B cell (primary cell): ENCODE results near the gene LPIN3. TPM values are rescaled to one million over a fixed set of nuclear protein-coding genes. Genes with fewer than 3 reads are reported as not detected.

Source experiments
- ATAC-seq: fragments of 200-7000 bp; cut with Tn5 transposase; one replicate; pipeline ENCODE4 v1.10.0; 2021; ENCODE audit warnings: low read depth, mild to moderate bottlenecking, moderate number of reproducible peaks, moderate library complexity
- CTCF ChIA-PET: fragments of 350-600 bp; sonication (Branson Sonifier 250); formaldehyde crosslinking; loops from one replicate; lab custom pipeline; 2021; ENCODE audit warnings: antibody characterized with exemption, inconsistent platforms; lab: Charles Lee
- POLR2A ChIA-PET: fragments of 350-600 bp; sonication (Branson Sonifier 250); formaldehyde crosslinking; loops from one replicate; lab custom pipeline; 2021; ENCODE audit warnings: antibody characterized with exemption; lab: Charles Lee
- DNase-seq: peaks from one replicate; pipeline ENCODE4 v3.0.0; 2013
- H2AFZ ChIP-seq: 2 replicates; pipeline ENCODE4 v1.6.1; 2012; ENCODE audit warnings: mild to moderate bottlenecking, low read depth, low read length; ENCODE audit not compliant: insufficient read depth, poor library complexity, severe bottlenecking
- H3K27ac ChIP-seq, 2 donors: 1 replicate in 1 of 2; 2 replicates in 1 of 2; pipeline ENCODE4 v1.5.1; 2012 to 2013; ENCODE audit warnings: low read length in 2 of 2, mild to moderate bottlenecking in 2 of 2, moderate library complexity in 1 of 2
- H3K27me3 ChIP-seq, 4 experiments: fragments of 200-600 bp in 1 of 4; sonication (generic) in 1 of 4; replicated peaks in 1 of 4; 1 replicate in 2 of 4; 2 replicates in 2 of 4; pipeline versions ENCODE4 v1.6.1 to v1.7.0; 2013 to 2016; ENCODE audit warnings: low read length in 3 of 4, mild to moderate bottlenecking in 2 of 4, mixed read lengths in 1 of 4, moderate library complexity in 1 of 4; ENCODE audit not compliant: insufficient read depth in 4 of 4, control insufficient read depth in 3 of 4; ENCODE audit errors: control extremely low read depth in 1 of 4
- H3K36me3 ChIP-seq, 2 experiments: replicated peaks in 1 of 2; 1 replicate in 1 of 2; 2 replicates in 1 of 2; pipeline versions ENCODE4 v1.6.1 to v1.7.1; 2013; ENCODE audit warnings: low read length in 1 of 2; ENCODE audit not compliant: insufficient read depth in 2 of 2, control insufficient read depth in 1 of 2; ENCODE audit errors: control extremely low read depth in 1 of 2, extremely low read depth in 1 of 2
- H3K4me1 ChIP-seq, 2 donors: fragments of 200-600 bp in 1 of 2; sonication (generic) in 1 of 2; 1 replicate in 1 of 2; 2 replicates in 1 of 2; pipeline versions ENCODE4 v1.5.1 to v1.6.1; 2013 to 2017; ENCODE audit warnings: low read length in 2 of 2; ENCODE audit not compliant: control insufficient read depth in 2 of 2, insufficient read depth in 2 of 2
- H3K4me2 ChIP-seq: replicated peaks from 2 replicates; pipeline ENCODE3; 2012; ENCODE audit warnings: mild to moderate bottlenecking, low read depth, low read length; ENCODE audit not compliant: poor library complexity, severe bottlenecking
- H3K4me3 ChIP-seq, 5 experiments: fragments of 200-600 bp in 1 of 5; sonication (generic) in 1 of 5; 1 replicate in 3 of 5; 2 replicates in 2 of 5; pipeline versions ENCODE4 v1.5.1 to v1.7.0; 2011 to 2016; ENCODE audit warnings: low read length in 4 of 5, mild to moderate bottlenecking in 4 of 5, low read depth in 2 of 5, control low read depth in 1 of 5, moderate library complexity in 1 of 5; ENCODE audit not compliant: insufficient read depth in 1 of 5; ENCODE audit errors: control extremely low read depth in 1 of 5, extremely low read depth in 1 of 5
- H3K79me2 ChIP-seq: fragments of 200-600 bp; sonication (generic); one replicate; pipeline ENCODE4 v1.6.0; 2016; ENCODE audit warnings: low read length; ENCODE audit not compliant: control insufficient read depth, insufficient read depth
- H3K9ac ChIP-seq: fragments of 200-600 bp; sonication (generic); 2 replicates; pipeline ENCODE4 v1.6.1; 2017; ENCODE audit warnings: mild to moderate bottlenecking, low read length, moderate library complexity
- H3K9me3 ChIP-seq, 3 donors: one replicate each; pipeline versions ENCODE4 v1.6.1 to v1.7.1; 2013; ENCODE audit warnings: low read length in 2 of 3; ENCODE audit not compliant: control insufficient read depth in 2 of 3, insufficient read depth in 1 of 3; ENCODE audit errors: control extremely low read depth in 1 of 3
- H4K20me1 ChIP-seq: 2 replicates; pipeline ENCODE4 v1.6.0; 2012; ENCODE audit warnings: mild to moderate bottlenecking, low read length; ENCODE audit not compliant: insufficient read depth, control insufficient read depth, poor library complexity, severe bottlenecking
- H3K27ac Mint-ChIP-seq: one replicate; pipeline ENCODE4 v1.8.0; 2021; ENCODE audit warnings: mixed read lengths
- H3K27me3 Mint-ChIP-seq: one replicate; pipeline ENCODE4 v1.8.0; 2021; ENCODE audit warnings: mixed read lengths
- H3K4me1 Mint-ChIP-seq: one replicate; pipeline ENCODE4 v1.8.0; 2021; ENCODE audit warnings: mixed read lengths
- H3K4me3 Mint-ChIP-seq: one replicate; pipeline ENCODE4 v1.8.0; 2021; ENCODE audit warnings: mixed read lengths
- H3K9me3 Mint-ChIP-seq: one replicate; pipeline ENCODE4 v1.8.0; 2022; ENCODE audit warnings: mixed read lengths; ENCODE audit not compliant: insufficient read depth
- CTCF ChIP-seq: fragments of 200-600 bp; IDR thresholded peaks from one replicate; pipeline ENCODE4 v1.8.0; 2022; ENCODE audit warnings: antibody characterized with exemption, mild to moderate bottlenecking
- EZH2 ChIP-seq: IDR thresholded peaks from 2 replicates; pipeline ENCODE4 v1.6.1; 2012; ENCODE audit warnings: borderline replicate concordance, low read depth, mild to moderate bottlenecking, moderate library complexity, low read length; ENCODE audit not compliant: insufficient read depth, poor library complexity, severe bottlenecking
- WGBS: methylation state at CpG from one replicate; pipeline ENCODE4 v1.1.5; 2013; ENCODE audit warnings: missing lambda C conversion rate; ENCODE audit not compliant: insufficient coverage; 5-methylcytosine and 5-hydroxymethylcytosine counted together
- intact Hi-C: fragments of 100-400 bp; cut with micrococcal nuclease; formaldehyde crosslinking; loops from one replicate; pipeline ENCODE4 v1.10.0; 2022
- polyA plus RNA-seq: library from polyadenylated mRNA; depleted of rRNA; stranded (reverse); fragments of >200 nt; gene quantifications from 2 replicates; pipeline ENCODE4 v1.2.3, GENCODE V29; 2012
- total RNA-seq, 2 donors: library from RNA; stranded (reverse); fragments of 120-200 nt in 1 of 2; gene quantifications; 1 replicate in 1 of 2; 2 replicates in 1 of 2; pipeline versions ENCODE4 v1.2.3 to v1.2.4, GENCODE V29; 2013 to 2022

The LPIN3 gene
- total and polyA plus RNA-seq, 2 donors (not counting 1 experiment from before 2014, with no cell fraction given) = 0.84 to 1.2 TPM

DNA sequence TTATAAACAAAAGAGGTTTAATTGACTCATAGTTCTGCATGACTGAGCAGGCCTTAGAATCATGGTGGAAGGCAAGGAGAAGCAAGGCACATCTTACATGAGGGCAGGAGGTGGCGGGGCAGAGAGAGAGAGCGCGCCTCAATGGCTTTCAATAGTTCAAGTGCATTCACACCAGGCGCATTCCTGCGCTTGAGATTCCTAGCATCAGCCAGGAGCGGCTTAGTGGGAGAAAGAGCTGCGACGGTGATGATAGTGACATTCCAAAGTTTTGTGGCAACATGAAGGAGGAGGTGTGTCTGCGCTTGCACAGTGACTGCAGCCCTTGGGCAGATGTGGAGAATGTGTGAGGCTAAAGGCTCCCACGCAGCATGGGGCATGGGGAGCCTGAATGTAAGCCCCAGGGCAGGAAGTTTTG lies 51.0 kb downstream of the LPIN3 start:
- Histone ChIP-seq H3K4me1 (peaks cover 0 to 2% of the 10 kb centered on the region in 2 donors), H3K9ac (no peak overlapping the region), H3K79me2 (no peaks in the 10 kb centered on the region), H3K4me3 (no peak overlapping the region), H4K20me1 (no peaks in the 10 kb centered on the region), H3K27ac (no peak overlapping the region), H3K9me3 (peaks cover 0 to 8% (median 0%) of the 10 kb centered on the region in 3 donors), H3K27me3 (no peaks in the 10 kb centered on the region), H3K4me2 (no peak overlapping the region), H3K36me3 (no peaks in the 10 kb centered on the region), H2AFZ (no peak overlapping the region)
- H3K27ac Mint-ChIP-seq = no peak overlapping the region
- no peaks in the 10 kb centered on the region for H3K9me3 Mint-ChIP-seq
- intact Hi-C loops = no loop called here
- POLR2A ChIA-PET = no interaction called here
- H3K4me1 Mint-ChIP-seq = no peaks in the 10 kb centered on the region
- peaks cover 9% of the 10 kb centered on the region for H3K27me3 Mint-ChIP-seq
- CTCF ChIA-PET = no interaction called here
- ATAC-seq (no peak), DNase-seq (no peak)
- 94% methylated on average over 10 of the region's 10 CpGs for WGBS
- TF ChIP-seq CTCF = no peak
- no peak for TF ChIP-seq EZH2
- no peak overlapping the region for H3K4me3 Mint-ChIP-seq

- Mint-ChIP-seq H3K4me1 (no peaks in the 10 kb centered on the region), H3K27ac (no peak overlapping the region), H3K27me3 (peaks cover 9% of the 10 kb centered on the region), H3K4me3 (no peak overlapping the region), H3K9me3 (no peaks in the 10 kb centered on the region)
- DNase-seq (no peak), ATAC-seq (no peak)
- no peak overlapping the region for H2AFZ ChIP-seq
- no peaks in the 10 kb centered on the region for H3K36me3 ChIP-seq
- H3K9me3 ChIP-seq = peaks cover 0 to 8% (median 0%) of the 10 kb centered on the region in 3 donors
- no peaks in the 10 kb centered on the region for H3K79me2 ChIP-seq
- no peaks in the 10 kb centered on the region for H4K20me1 ChIP-seq
- H3K4me3 ChIP-seq = no peak overlapping the region
- H3K27ac ChIP-seq = no peak overlapping the region
- 80% methylated on average over 1 of the region's 1 CpG for WGBS
- POLR2A ChIA-PET = no interaction called here
- no peak overlapping the region for H3K4me2 ChIP-seq
- TF ChIP-seq EZH2 (no peak), CTCF (no peak)
- no peaks in the 10 kb centered on the region for H3K4me1 ChIP-seq
- H3K27me3 ChIP-seq = no peaks in the 10 kb centered on the region
- intact Hi-C loops = no loop called here
- CTCF ChIA-PET = no interaction called here
- no peak overlapping the region for H3K9ac ChIP-seq
Measured at GRCh38 chr20:41392295-41392694, 51.7 kb downstream of the LPIN3 start.
